GM18505 (cell line): Measurements from ENCODE around the gene FBXO4.

Experiments used
- ATAC-seq: cut with Tn5 transposase; IDR thresholded peaks from one replicate; pipeline ENCODE4 v1.9.1; 2021; ENCODE audit not compliant: unreplicated experiment
- POLR2A ChIP-seq: IDR thresholded peaks from 4 replicates; pipeline ENCODE4 v1.6.1; 2011; ENCODE audit warnings: borderline replicate concordance; ENCODE audit not compliant: insufficient read depth, insufficient read length; ENCODE audit errors: extremely low read depth

Gene FBXO4

GRCh38 chr5:41983284-41983683, 58.2 kb downstream of the FBXO4 start:
- TF ChIP-seq POLR2A: no peak

DNA sequence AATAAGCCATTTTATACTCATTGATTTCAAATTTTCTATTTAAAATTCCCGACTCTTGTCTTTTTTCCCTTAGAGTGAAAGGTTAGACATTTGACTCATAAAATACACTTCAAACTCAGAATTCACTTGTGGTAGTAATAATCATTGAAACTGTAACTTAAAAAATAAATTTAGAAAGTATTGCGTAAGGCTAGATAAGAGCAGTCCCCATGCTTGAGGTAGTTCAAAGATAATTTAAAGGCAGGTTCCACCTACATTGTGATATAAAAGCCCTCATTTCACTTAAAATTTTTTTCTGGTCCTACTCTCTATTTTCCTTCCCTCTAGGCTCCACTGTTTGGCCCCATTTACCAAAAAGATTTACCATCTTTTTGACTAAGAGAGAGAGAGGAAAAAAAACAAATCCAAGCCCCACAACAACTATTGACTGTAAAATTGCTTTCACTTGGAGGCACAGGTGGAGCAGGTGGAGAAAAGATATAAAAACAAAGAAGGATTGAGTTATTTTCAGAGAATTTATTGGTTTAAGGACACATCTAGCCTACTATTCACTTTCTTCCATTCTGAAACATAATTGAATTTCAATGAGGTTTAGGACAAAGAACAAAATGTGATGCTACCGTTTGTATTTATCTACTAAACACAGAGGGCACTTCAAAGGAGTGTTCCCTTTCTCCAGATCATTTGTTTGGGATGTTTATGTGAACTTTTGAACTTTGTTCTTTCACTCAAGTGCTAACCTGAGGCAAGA, 61.0 kb downstream of the FBXO4 start:
- no peak for ATAC-seq

More at GRCh38 chr5:41983284-41983683, 58.2 kb downstream of the FBXO4 start:
- ATAC-seq: no peak

More for the DNA sequence above, 61.0 kb downstream of the FBXO4 start:
- TF ChIP-seq POLR2A: no peak
